Activated T-helper 1 cell treated with anti-CD3 and anti-CD28 coated beads, Interleukin-12 subunit alpha, Interleukin-12 subunit beta, Interleukin-2, Interleukin-4 antibody, amounts not matched to agents 30 ng/mL and 10 ng/mL and 1 ng/mL, durations not matched to agents 14 hours and 24 hours and 36 hours (primary cell): Measurements from ENCODE around the gene ZDHHC3. TPM values are rescaled to one million over a fixed set of nuclear protein-coding genes. Genes with fewer than 3 reads are reported as not detected.

Source experiments
- DNase-seq: peaks from one replicate; pipeline ENCODE4 v3.0.0; 2021; ENCODE audit warnings: low spot score
- H3K27ac Mint-ChIP-seq: one replicate; pipeline ENCODE4 v1.8.0; 2021; ENCODE audit warnings: mild to moderate bottlenecking, mixed read lengths
- H3K27me3 Mint-ChIP-seq: one replicate; pipeline ENCODE4 v1.8.0; 2022; ENCODE audit warnings: mild to moderate bottlenecking, moderate library complexity, mixed read lengths; ENCODE audit not compliant: insufficient read depth
- H3K36me3 Mint-ChIP-seq: one replicate; pipeline ENCODE4 v1.8.0; 2021; ENCODE audit warnings: low read depth, mixed read lengths
- H3K4me1 Mint-ChIP-seq: one replicate; pipeline ENCODE4 v1.8.0; 2021; ENCODE audit warnings: low read depth, mixed read lengths
- H3K4me3 Mint-ChIP-seq: one replicate; pipeline ENCODE4 v1.8.0; 2021; ENCODE audit warnings: mild to moderate bottlenecking, moderate library complexity, mixed read lengths
- H3K9me3 Mint-ChIP-seq: one replicate; pipeline ENCODE4 v1.8.0; 2021; ENCODE audit warnings: mixed read lengths
- intact Hi-C: fragments of 100-400 bp; cut with micrococcal nuclease; formaldehyde crosslinking; loops from one replicate; pipeline ENCODE4 v1.15.1; 2024
- total RNA-seq: library from RNA; stranded (reverse); gene quantifications from 2 replicates; pipeline ENCODE4 v1.2.3, GENCODE V29; 2022

Gene ZDHHC3
- total RNA-seq, 1 donor from 2014 or later = 46.6 TPM

DNA sequence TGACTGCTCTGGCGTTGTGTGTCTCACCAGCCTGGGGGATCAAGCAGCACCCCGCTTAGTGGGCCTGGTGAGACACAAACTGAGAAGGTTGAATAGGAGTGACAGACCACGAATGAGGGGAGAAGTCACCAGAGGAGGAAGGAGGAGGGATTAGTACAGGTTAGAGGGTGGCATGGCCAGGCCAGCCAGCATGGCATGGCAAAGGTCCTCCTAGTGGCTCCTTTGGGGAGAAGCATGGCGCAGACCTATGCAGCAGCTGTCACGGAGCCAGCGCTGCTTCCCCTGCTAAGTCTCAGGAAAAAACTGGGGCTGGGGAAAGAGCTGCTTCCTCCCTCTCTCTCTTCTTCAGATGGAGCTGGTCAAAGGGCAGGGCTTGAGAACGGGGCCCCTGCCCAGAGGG, 48.6 kb downstream of the ZDHHC3 start:
- H3K9me3 Mint-ChIP-seq = no peaks in the 10 kb centered on the region
- intact Hi-C loops = no loop called here

DNA sequence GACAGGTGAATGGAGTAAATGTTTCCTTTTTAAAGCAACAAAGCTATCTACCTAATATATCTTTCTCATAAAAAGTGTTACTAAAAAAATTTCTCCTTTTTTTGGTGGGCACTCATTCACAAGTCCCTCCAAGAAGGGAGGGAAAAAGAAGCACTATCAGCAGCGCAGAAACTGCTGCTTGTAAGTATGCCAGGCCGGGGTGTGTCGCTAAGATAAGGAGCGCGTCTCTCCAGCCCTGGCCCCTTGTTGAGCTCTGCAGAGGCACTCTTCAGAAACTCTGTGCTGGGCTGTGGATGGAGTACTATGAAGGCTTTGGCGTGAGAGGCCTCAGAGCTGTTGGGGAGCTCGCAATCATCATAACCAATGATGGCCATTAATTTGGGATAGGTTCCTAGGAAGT, 49.1 kb downstream of the ZDHHC3 start:
- intact Hi-C loops = no loop called here
- Mint-ChIP-seq H3K36me3 (peaks cover 12% of the 10 kb centered on the region), H3K4me3 (no peak overlapping the region), H3K4me1 (no peaks in the 10 kb centered on the region), H3K27me3 (no peaks in the 10 kb centered on the region), H3K9me3 (no peaks in the 10 kb centered on the region), H3K27ac (peak overlapping the region; percentile 63)
- DNase-seq = no peak

More for the DNA sequence above, 48.6 kb downstream of the ZDHHC3 start:
- Mint-ChIP-seq H3K4me3 (no peak overlapping the region), H3K27ac (peak overlapping the region; percentile 63), H3K36me3 (peaks cover 12% of the 10 kb centered on the region), H3K4me1 (no peaks in the 10 kb centered on the region), H3K27me3 (no peaks in the 10 kb centered on the region)
- no peak for DNase-seq

DNA sequence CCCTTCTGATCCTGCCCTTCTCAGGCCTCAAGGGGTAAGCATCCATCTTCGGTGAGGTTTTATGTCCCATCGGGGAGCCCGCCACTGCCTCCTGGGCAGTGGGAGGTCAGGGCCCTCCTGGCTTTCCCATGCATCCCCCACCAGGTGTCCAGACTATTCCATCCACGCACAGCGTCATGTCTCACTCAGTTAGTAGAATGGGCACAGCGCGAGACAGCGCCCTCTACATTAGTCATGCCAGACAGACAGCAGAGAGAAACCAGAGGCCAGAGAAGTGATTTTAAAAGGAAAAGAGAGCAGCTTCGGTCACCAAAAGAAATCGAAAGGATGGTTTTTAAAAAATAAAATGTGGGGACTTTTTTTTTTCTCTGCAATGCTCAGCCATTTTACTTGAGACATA, 49.8 kb downstream of the ZDHHC3 start:
- Mint-ChIP-seq H3K27ac (no peak overlapping the region), H3K36me3 (peaks cover 14% of the 10 kb centered on the region), H3K4me1 (no peaks in the 10 kb centered on the region), H3K27me3 (no peaks in the 10 kb centered on the region), H3K4me3 (no peak overlapping the region), H3K9me3 (no peaks in the 10 kb centered on the region)
- intact Hi-C loops = no loop called here
- DNase-seq = no peak

DNA sequence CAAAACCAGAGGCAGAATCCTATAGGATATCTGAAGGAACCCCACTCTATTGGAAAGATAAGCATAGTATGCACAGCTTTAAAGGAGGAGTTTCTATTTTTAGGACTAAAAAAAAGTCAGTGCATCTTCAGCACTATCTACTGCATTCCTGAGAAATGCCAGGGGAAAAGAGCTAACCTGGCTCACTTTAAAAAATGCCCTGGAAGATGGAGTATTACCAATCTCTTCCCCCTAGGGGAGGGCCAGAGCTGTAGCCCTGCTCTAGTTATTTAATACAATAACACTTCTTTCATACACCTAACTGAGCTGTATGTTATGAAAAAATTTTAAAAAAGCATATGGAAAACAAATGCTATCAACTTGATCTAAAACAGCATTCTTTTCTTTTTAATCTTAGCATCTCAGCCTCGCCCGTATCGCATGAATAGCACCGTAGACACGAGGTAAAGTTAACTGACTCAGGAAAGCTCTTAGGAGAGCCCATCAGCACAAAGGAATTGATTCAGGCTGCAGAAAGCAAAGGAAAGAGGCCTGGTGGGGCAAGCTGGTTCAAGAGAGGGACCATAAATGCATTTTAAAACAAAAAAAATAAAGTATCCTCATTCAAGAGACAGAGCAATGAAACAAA, 51.4 kb downstream of the ZDHHC3 start:
- H3K4me1 Mint-ChIP-seq = no peaks in the 10 kb centered on the region
- H3K27ac Mint-ChIP-seq = no peak overlapping the region
- H3K27me3 Mint-ChIP-seq = no peaks in the 10 kb centered on the region
- H3K36me3 Mint-ChIP-seq = peaks cover 13% of the 10 kb centered on the region
- DNase-seq = no peak
- no peak overlapping the region for H3K4me3 Mint-ChIP-seq
- no peaks in the 10 kb centered on the region for H3K9me3 Mint-ChIP-seq
- intact Hi-C loops = no loop called here

DNA sequence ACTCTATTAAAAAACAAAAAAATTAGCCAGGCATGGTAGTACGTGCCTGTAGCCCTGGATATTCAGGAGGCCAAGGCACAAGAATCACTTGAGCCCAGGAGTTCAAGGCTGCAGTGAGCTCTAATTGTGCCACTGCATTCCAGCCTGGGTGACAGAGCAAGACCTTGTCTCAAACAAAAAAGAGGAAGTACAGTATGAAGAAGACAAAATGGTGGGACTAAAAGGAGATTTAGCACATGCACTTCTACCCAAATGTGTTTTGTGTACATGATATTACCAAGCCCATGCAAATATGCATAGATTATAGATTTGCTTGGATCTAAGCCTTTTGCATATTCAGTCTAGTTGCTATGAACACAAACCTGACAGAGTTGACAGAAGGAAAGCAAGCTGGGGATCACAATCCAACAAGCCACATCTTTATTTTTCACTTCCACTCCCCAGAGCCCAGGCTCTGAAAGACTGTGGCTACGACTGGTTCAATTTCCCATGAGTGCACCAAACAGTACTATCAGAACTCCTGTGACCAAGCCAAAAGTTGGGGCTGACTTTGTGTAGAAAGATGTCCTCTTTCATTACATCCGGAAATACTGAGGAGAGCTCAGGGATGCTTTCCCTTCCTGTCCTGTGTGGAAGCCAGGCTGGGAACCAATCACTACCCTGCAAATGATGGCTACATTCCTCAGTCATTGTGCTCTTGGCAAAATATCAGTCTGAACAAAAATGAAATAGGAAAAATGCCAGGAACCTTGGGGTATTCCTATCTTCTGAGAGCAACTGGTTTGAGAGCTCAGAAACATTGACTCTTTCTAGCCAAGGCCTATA, 52.1 kb downstream of the ZDHHC3 start:
- Mint-ChIP-seq H3K36me3 (peaks cover 13% of the 10 kb centered on the region), H3K4me1 (no peaks in the 10 kb centered on the region), H3K27ac (no peak overlapping the region), H3K9me3 (no peaks in the 10 kb centered on the region), H3K4me3 (no peak overlapping the region), H3K27me3 (no peaks in the 10 kb centered on the region)
- intact Hi-C loops = no loop called here
- DNase-seq = no peak

DNA sequence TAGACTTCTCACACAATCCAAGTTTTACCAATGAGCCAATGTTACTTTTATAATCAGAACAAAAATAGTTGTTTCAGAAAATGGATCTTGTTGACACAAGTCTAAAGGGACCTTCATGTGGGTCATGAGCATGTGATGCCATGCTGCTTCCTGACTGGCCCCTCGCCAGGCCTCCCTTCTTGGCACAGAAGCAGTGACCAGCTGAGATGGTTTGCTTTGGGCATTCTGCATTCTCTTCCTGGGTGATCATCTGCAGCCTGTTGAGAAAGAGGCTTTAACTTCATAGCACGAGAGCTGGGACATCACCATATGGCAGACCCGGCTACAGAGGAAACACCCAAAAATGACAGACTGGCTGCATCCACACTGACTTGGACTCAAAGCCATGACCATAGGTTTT, 55.9 kb downstream of the ZDHHC3 start:
- Mint-ChIP-seq H3K27me3 (no peaks in the 10 kb centered on the region), H3K4me1 (no peaks in the 10 kb centered on the region), H3K36me3 (peaks cover 4% of the 10 kb centered on the region), H3K27ac (no peak overlapping the region), H3K9me3 (no peaks in the 10 kb centered on the region), H3K4me3 (no peak overlapping the region)
- no peak for DNase-seq
- intact Hi-C loops = no loop called here

DNA sequence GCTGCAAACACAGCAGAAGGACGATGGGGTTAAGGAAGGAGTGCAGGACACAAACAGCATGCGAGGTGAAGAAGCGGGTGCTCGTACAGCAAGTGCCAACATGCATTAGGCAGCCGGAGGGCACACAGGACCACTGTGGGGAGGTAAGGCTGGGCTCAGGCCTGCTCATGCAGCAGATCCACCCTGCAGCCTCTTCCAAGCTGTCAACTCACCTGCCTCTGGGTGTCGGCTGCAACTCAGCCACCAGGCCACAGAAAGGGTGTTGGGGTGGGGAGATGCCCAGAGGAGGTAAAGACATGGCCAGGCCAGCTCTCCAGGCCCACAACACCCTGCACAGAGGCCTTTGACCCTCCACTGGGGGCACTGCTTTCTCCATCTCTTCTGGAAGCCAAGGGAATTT, 57.4 kb downstream of the ZDHHC3 start:
- no peaks in the 10 kb centered on the region for H3K9me3 Mint-ChIP-seq
- DNase-seq = no peak
- no peak overlapping the region for H3K27ac Mint-ChIP-seq
- H3K4me1 Mint-ChIP-seq = no peaks in the 10 kb centered on the region
- H3K36me3 Mint-ChIP-seq = peaks cover 4% of the 10 kb centered on the region
- H3K27me3 Mint-ChIP-seq = no peaks in the 10 kb centered on the region
- intact Hi-C loops = no loop called here
- H3K4me3 Mint-ChIP-seq = no peak overlapping the region

DNA sequence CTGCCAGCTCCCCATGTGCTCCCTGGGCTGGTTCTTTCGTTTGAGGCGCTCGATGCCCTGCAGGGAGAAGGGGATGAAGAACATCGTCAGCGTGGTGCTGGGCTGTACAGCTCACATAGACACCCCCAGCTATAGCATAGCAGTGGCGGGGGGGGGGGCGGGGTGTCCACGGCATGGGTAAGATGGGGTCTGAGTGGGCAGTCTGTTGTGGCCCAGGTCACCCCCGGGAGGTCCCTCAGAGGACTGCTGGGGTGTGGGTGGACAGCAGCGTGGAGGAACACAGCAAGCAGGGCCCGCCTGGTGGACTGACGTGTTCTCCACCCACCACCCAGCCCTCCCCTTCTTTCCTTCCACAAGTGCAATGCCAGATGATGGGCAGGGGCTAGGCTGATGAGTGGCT, 57.9 kb downstream of the ZDHHC3 start:
- Mint-ChIP-seq H3K36me3 (peaks cover 4% of the 10 kb centered on the region), H3K27ac (no peak overlapping the region), H3K27me3 (no peaks in the 10 kb centered on the region), H3K4me1 (no peaks in the 10 kb centered on the region), H3K9me3 (no peaks in the 10 kb centered on the region), H3K4me3 (no peak overlapping the region)
- intact Hi-C loops = no loop called here
- no peak for DNase-seq

DNA sequence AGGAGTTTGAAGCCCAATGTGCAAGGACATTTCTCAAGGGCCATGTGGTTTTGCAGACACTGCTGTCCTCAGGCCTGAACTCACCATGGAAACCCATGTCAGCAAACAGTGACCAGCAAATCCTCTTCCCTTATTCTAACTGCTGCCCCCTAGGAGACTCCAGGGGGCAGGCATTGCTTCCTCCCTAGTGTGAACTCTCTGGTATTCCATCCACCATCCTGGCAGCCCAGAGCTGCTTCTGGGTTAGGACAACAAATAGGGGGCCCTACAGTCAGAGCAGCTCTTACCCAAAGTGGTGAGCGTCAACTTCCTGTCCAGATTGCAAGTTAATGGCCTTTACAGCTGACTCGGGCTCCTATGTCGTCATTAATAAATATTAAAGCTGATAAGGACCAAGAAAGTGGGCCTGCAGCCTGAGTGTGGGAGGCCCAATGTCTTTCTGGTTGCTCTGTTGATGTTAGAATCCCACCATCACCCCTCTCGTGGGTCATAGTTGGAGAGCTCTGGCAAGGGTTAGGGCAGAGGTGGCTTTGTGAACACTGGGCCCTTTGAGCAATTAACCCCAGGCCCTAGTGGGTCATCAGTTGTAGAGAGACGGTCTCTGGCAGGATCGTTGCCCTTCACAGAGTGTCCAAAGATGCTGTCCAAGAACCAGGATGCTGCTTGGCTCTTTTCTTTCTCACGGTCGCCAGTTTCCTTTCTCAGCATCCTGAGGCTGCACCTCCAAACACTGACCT, 60.1 kb downstream of the ZDHHC3 start:
- peaks cover 2% of the 10 kb centered on the region for H3K27me3 Mint-ChIP-seq
- no peak overlapping the region for H3K4me3 Mint-ChIP-seq
- intact Hi-C loops = no loop called here
- peaks cover 2% of the 10 kb centered on the region for H3K36me3 Mint-ChIP-seq
- H3K4me1 Mint-ChIP-seq = no peaks in the 10 kb centered on the region
- H3K9me3 Mint-ChIP-seq = no peaks in the 10 kb centered on the region
- H3K27ac Mint-ChIP-seq = no peak overlapping the region
- DNase-seq = no peak

DNA sequence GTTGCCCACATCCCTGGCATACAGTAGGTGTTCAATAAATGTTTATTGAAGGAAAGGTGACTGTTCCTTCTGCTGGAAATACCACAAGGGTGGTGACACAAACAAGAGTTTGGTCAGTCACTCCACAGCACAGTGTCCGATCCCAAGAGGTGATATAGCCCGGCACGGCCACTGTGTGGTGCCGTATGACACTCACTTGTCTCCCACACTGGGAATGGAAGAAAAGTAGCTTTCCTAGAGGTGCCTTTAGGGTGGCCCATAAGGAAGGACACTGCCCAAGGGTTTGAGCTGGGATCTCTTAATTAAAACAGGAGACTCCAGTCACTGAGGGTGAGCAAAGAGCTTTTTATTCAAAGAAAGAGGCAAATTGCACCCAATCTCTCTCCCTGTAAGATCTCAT, 61.0 kb downstream of the ZDHHC3 start:
- no peaks in the 10 kb centered on the region for H3K9me3 Mint-ChIP-seq
- intact Hi-C loops = loop anchor here (1.0 kb wide), 2 partner anchors 382 to 592 kb away; no protein-coding TSS in a partner anchor
- H3K4me3 Mint-ChIP-seq = no peak overlapping the region
- H3K27ac Mint-ChIP-seq = no peak overlapping the region
- no peaks in the 10 kb centered on the region for H3K36me3 Mint-ChIP-seq
- no peaks in the 10 kb centered on the region for H3K4me1 Mint-ChIP-seq
- H3K27me3 Mint-ChIP-seq = peaks cover 2% of the 10 kb centered on the region
- no peak for DNase-seq

DNA sequence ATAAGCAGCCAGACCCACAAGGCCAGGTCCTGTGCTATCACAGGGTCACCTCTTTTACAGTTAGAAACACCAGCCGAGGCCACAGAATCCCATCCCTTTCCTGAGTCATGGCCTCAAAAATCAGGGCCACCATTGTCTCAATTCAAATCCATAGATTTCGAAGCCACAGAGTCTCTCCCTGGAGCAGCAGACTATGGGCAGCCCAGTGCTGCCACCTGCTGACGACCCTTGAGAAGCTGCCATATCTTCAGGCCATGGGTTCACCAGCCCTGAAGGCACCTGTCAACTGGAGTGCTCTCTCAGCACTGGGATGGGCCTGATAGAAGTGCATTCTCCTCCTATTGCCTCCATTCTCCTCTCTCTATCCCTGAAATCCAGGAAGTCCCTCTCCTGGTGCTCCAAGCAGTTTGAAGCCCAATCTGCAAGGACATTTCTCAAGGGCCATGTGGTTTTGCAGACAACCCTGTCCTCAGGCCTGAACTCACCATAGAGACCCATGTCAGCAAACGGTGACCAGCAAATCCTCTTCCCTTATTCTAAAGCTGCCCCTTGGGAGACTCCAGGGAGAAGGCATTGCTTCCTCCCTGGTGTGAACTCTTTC, 62.0 kb downstream of the ZDHHC3 start:
- Mint-ChIP-seq H3K27me3 (peaks cover 3% of the 10 kb centered on the region), H3K9me3 (no peaks in the 10 kb centered on the region), H3K27ac (no peak overlapping the region), H3K36me3 (no peaks in the 10 kb centered on the region), H3K4me1 (no peaks in the 10 kb centered on the region), H3K4me3 (no peak overlapping the region)
- DNase-seq = peak; percentile 27
- intact Hi-C loops = loop anchor here (1.0 kb wide), 2 partner anchors 381 to 591 kb away; no protein-coding TSS in a partner anchor

DNA sequence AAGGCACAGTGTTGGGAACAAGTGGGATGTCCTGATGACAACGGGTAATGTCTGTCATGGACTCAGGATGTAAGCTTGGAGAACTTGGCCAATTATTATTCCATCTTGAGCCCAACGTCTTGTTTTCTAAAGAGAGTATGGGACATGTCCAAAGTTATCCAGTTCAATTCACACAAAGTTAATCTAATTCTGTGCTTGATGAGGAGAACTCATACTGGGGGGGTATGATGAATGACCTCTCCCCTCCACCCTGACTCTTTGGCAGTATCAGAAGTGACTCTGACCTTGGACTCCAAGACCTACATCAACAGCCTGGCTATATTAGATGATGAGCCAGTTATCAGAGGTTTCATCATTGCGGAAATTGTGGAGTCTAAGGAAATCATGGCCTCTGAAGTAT, 65.3 kb downstream of the ZDHHC3 start:
- peaks cover 9% of the 10 kb centered on the region for H3K27me3 Mint-ChIP-seq
- no peaks in the 10 kb centered on the region for H3K9me3 Mint-ChIP-seq
- DNase-seq = no peak
- no peaks in the 10 kb centered on the region for H3K4me1 Mint-ChIP-seq
- no peak overlapping the region for H3K4me3 Mint-ChIP-seq
- H3K36me3 Mint-ChIP-seq = no peaks in the 10 kb centered on the region
- H3K27ac Mint-ChIP-seq = no peak overlapping the region
- intact Hi-C loops = no loop called here

DNA sequence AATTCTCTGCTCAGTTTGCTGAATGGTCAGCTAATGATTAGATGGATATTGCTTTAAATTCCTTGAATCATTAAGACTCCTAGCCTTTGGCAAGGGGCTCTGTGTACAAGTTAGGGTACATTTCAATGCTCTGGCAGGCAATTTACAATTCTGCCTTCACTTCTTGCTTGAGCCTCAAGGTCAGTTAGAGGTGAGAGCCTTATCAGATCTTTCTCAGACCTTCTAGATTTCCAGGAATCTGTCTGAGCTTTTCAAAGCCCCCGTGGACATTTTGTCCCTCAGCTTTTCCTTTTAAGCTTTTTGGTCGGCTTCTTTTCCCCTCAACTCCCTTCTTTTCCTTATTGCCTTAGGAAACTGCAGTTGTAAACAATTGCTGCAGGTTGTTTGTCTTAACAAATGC, 66.9 kb downstream of the ZDHHC3 start:
- no peaks in the 10 kb centered on the region for H3K36me3 Mint-ChIP-seq
- no peaks in the 10 kb centered on the region for H3K9me3 Mint-ChIP-seq
- no peaks in the 10 kb centered on the region for H3K4me1 Mint-ChIP-seq
- peaks cover 9% of the 10 kb centered on the region for H3K27me3 Mint-ChIP-seq
- DNase-seq = no peak
- no peak overlapping the region for H3K4me3 Mint-ChIP-seq
- intact Hi-C loops = no loop called here
- H3K27ac Mint-ChIP-seq = no peak overlapping the region
